Liver (tissue), 3 donors: ENCODE data around the gene GNG2.

ENCODE experiments used
- CTCF ChIP-seq: fragments of 150-350 bp; IDR thresholded peaks from 2 replicates; pipeline ENCODE4 v1.5.1; 2017; ENCODE audit warnings: improper control_type of control experiment, low read depth, low read length; ENCODE audit not compliant: missing input control
- FOXA2 ChIP-seq: IDR thresholded peaks from 2 replicates; pipeline ENCODE4 v1.6.1; 2016; ENCODE audit warnings: antibody characterized with exemption
- MAX ChIP-seq: IDR thresholded peaks from 2 replicates; pipeline ENCODE4 v1.6.1; 2016; ENCODE audit warnings: antibody characterized with exemption
- RAD21 ChIP-seq, 2 donors: IDR thresholded peaks; 2 replicates each; pipeline ENCODE4 v1.6.1; 2016; ENCODE audit warnings: antibody characterized with exemption in 2 of 2, mild to moderate bottlenecking in 2 of 2
- RXRA ChIP-seq, 2 donors: IDR thresholded peaks; 2 replicates each; pipeline ENCODE4 v1.6.1; 2017 to 2018; ENCODE audit warnings: antibody characterized with exemption in 2 of 2, mild to moderate bottlenecking in 1 of 2
- TF ChIP-seq, protein P1 (sequence below): IDR thresholded peaks from 2 replicates; pipeline ENCODE4 v1.6.1; 2016; ENCODE audit warnings: antibody characterized with exemption, mild to moderate bottlenecking
- TF ChIP-seq, protein P2 (sequence below): IDR thresholded peaks from 2 replicates; pipeline ENCODE4 v1.6.1; 2016; ENCODE audit warnings: antibody characterized with exemption
- donor health status: healthy.
- donor health status: healthy.

DNA sequence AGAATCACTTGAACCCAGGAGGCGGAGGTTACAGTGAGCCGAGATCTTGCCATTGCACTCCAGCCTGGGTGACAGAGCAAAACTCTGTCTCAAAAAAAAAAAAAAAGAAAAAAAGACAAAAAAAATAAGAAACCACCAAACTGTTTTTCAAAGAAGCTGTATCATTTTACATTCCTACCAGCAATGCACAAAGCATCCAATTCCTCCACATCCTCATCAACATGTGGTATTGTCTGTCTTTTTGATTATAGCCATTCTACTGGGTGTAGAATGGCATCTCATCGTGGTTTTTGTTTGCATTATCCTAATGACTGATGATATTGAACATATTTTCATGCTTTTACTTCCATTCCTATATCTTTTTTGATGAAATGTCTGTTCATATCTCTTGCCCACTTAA is 36.2 kb upstream of the GNG2 start:
- TF ChIP-seq CTCF, result no peak
- TF ChIP-seq, protein P1, sequence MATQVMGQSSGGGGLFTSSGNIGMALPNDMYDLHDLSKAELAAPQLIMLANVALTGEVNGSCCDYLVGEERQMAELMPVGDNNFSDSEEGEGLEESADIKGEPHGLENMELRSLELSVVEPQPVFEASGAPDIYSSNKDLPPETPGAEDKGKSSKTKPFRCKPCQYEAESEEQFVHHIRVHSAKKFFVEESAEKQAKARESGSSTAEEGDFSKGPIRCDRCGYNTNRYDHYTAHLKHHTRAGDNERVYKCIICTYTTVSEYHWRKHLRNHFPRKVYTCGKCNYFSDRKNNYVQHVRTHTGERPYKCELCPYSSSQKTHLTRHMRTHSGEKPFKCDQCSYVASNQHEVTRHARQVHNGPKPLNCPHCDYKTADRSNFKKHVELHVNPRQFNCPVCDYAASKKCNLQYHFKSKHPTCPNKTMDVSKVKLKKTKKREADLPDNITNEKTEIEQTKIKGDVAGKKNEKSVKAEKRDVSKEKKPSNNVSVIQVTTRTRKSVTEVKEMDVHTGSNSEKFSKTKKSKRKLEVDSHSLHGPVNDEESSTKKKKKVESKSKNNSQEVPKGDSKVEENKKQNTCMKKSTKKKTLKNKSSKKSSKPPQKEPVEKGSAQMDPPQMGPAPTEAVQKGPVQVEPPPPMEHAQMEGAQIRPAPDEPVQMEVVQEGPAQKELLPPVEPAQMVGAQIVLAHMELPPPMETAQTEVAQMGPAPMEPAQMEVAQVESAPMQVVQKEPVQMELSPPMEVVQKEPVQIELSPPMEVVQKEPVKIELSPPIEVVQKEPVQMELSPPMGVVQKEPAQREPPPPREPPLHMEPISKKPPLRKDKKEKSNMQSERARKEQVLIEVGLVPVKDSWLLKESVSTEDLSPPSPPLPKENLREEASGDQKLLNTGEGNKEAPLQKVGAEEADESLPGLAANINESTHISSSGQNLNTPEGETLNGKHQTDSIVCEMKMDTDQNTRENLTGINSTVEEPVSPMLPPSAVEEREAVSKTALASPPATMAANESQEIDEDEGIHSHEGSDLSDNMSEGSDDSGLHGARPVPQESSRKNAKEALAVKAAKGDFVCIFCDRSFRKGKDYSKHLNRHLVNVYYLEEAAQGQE, result no peak
- TF ChIP-seq, protein P2, sequence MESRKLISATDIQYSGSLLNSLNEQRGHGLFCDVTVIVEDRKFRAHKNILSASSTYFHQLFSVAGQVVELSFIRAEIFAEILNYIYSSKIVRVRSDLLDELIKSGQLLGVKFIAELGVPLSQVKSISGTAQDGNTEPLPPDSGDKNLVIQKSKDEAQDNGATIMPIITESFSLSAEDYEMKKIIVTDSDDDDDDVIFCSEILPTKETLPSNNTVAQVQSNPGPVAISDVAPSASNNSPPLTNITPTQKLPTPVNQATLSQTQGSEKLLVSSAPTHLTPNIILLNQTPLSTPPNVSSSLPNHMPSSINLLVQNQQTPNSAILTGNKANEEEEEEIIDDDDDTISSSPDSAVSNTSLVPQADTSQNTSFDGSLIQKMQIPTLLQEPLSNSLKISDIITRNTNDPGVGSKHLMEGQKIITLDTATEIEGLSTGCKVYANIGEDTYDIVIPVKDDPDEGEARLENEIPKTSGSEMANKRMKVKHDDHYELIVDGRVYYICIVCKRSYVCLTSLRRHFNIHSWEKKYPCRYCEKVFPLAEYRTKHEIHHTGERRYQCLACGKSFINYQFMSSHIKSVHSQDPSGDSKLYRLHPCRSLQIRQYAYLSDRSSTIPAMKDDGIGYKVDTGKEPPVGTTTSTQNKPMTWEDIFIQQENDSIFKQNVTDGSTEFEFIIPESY, result no peak
- TF ChIP-seq MAX, result no peak
- no peak for TF ChIP-seq RXRA (IDR thresholded peaks at IDR 0.05)
- no peak for TF ChIP-seq FOXA2
- no peak for TF ChIP-seq RAD21 (IDR thresholded peaks at IDR 0.05)
